Body of pancreas (tissue), 4 donors: ENCODE data around the gene IGLL5. TPM values are rescaled to one million over a fixed set of nuclear protein-coding genes. Genes with fewer than 3 reads are reported as not detected.

Experiments used
- ATAC-seq: fragments of 150-250 bp; one replicate; pipeline ENCODE4 v1.9.1; 2016
- DNase-seq, 4 donors: peaks; one replicate each; pipeline ENCODE4 v3.0.0-alpha.2; 2019
- H3K27ac ChIP-seq, 4 donors: fragments of 200-600 bp; sonication (generic); 1 replicate in 3 of 4; 2 replicates in 1 of 4; pipeline versions ENCODE4 v1.5.1 to v1.6.1; 2016 to 2019; ENCODE audit warnings: mild to moderate bottlenecking in 1 of 4, mixed read lengths in 1 of 4, moderate library complexity in 1 of 4
- H3K27me3 ChIP-seq, 2 donors: fragments of 200-600 bp; sonication (generic); one replicate each; pipeline ENCODE4 v1.6.0; 2016; ENCODE audit warnings: mild to moderate bottlenecking in 1 of 2
- H3K36me3 ChIP-seq, 2 donors: fragments of 200-600 bp; sonication (generic); replicated peaks in 1 of 2; 2 replicates each; pipeline ENCODE4 v1.5.1; 2016; ENCODE audit warnings: low read depth in 2 of 2; ENCODE audit not compliant: insufficient read depth in 1 of 2
- H3K4me1 ChIP-seq: fragments of 200-600 bp; sonication (generic); one replicate; pipeline ENCODE4 v1.6.0; 2016
- H3K4me3 ChIP-seq, 2 donors: fragments of 200-600 bp; sonication (generic); 1 replicate in 1 of 2; 2 replicates in 1 of 2; pipeline ENCODE4 v1.5.1; 2016 to 2019
- H3K9me3 ChIP-seq, 3 donors: fragments of 200-600 bp; sonication (generic); 1 replicate in 2 of 3; 2 replicates in 1 of 3; pipeline ENCODE4 v1.5.1; 2016
- CTCF ChIP-seq, 7 experiments: fragments of 450-650 bp in 4 of 7; fragments of 200-600 bp in 3 of 7; sonication (generic) in 3 of 7; IDR thresholded peaks; one replicate each; pipeline ENCODE4 v1.5.1; 2016 to 2019; ENCODE audit warnings: antibody characterized with exemption in 7 of 7
- POLR2A ChIP-seq, 3 donors: fragments of 450-650 bp; IDR thresholded peaks; one replicate each; pipeline ENCODE4 v1.6.1; 2016; ENCODE audit warnings: antibody characterized with exemption in 3 of 3, mild to moderate bottlenecking in 2 of 3
- WGBS, 2 donors: methylation state at CpG; one replicate each; pipeline ENCODE4 v1.1.5; 2017; 5-methylcytosine and 5-hydroxymethylcytosine counted together
- intact Hi-C: fragments of 100-400 bp; cut with DNase I; formaldehyde crosslinking; loops from one replicate; pipeline ENCODE4 v1.15.1; 2023
- total RNA-seq, 2 donors: library from RNA; depleted of rRNA; stranded (reverse); fragments of >200 nt; gene quantifications; one replicate each; pipeline ENCODE4 v1.1.0, GENCODE V29; 2016

IGLL5 gene
- total RNA-seq, 2 donors from 2014 or later: 3.4 to 5.3 TPM

- intact Hi-C loops: no loop called here
Measured at GRCh38 chr22:22893891-22894739, 6.5 kb downstream of the IGLL5 start.

GRCh38 chr22:22894740-22895731 is 7.4 kb downstream of the IGLL5 start:
- Histone ChIP-seq H3K27me3 (peaks cover 0 to 4% of the 10 kb centered on the region in 2 donors), H3K27ac (no peak overlapping the region), H3K36me3 (no peaks in the 10 kb centered on the region), H3K9me3 (no peaks in the 10 kb centered on the region), H3K4me3 (no peak overlapping the region), H3K4me1 (no peaks in the 10 kb centered on the region)
- TF ChIP-seq POLR2A (IDR thresholded peaks at IDR 0.05): no peak
- TF ChIP-seq CTCF (IDR thresholded peaks at IDR 0.05): no peak
- DNase-seq (no peak), ATAC-seq (no peak)
- intact Hi-C loops: no loop called here
- 63 to 69% methylated on average over 15 to 17 of the region's 17 CpGs for WGBS, 2 donors

More at GRCh38 chr22:22893891-22894739, 6.5 kb downstream of the IGLL5 start:
- no peak overlapping the region for H3K4me3 ChIP-seq
- no peaks in the 10 kb centered on the region for H3K36me3 ChIP-seq
- TF ChIP-seq CTCF (IDR thresholded peaks at IDR 0.05): no peak
- TF ChIP-seq POLR2A (IDR thresholded peaks at IDR 0.05): no peak
- 64 to 67% methylated on average over 2 to 7 of the region's 9 CpGs for WGBS, 2 donors
- no peak overlapping the region for H3K27ac ChIP-seq
- DNase-seq: no peak
- peaks cover 0 to 4% of the 10 kb centered on the region in 2 donors for H3K27me3 ChIP-seq
- no peaks in the 10 kb centered on the region for H3K9me3 ChIP-seq
- ATAC-seq: no peak
- H3K4me1 ChIP-seq: no peaks in the 10 kb centered on the region

- Histone ChIP-seq H3K4me1 (no peaks in the 10 kb centered on the region), H3K9me3 (no peaks in the 10 kb centered on the region), H3K4me3 (no peak overlapping the region), H3K27ac (no peak overlapping the region), H3K36me3 (no peaks in the 10 kb centered on the region), H3K27me3 (peaks cover 0 to 4% of the 10 kb centered on the region in 2 donors)
- ATAC-seq: no peak
- DNase-seq: no peak
- intact Hi-C loops: no loop called here
- 52 to 53% methylated on average over 6 of the region's 6 CpGs for WGBS, 2 donors
- TF ChIP-seq CTCF (IDR thresholded peaks at IDR 0.05) (no peak), POLR2A (IDR thresholded peaks at IDR 0.05) (no peak)
Measured at GRCh38 chr22:22895776-22896445, 8.3 kb downstream of the IGLL5 start.

- 65 to 69% methylated on average over 3 of the region's 3 CpGs for WGBS, 2 donors
- H3K4me3 ChIP-seq: no peak overlapping the region
- ATAC-seq (no peak), DNase-seq (no peak)
- no peaks in the 10 kb centered on the region for H3K36me3 ChIP-seq
- H3K27me3 ChIP-seq: peaks cover 0 to 4% of the 10 kb centered on the region in 2 donors
- no peak for TF ChIP-seq POLR2A (IDR thresholded peaks at IDR 0.05)
- TF ChIP-seq CTCF (IDR thresholded peaks at IDR 0.05): no peak
- no peaks in the 10 kb centered on the region for H3K9me3 ChIP-seq
- intact Hi-C loops: no loop called here
- no peaks in the 10 kb centered on the region for H3K4me1 ChIP-seq
- no peak overlapping the region for H3K27ac ChIP-seq
Measured at GRCh38 chr22:22896601-22897000, 9.0 kb downstream of the IGLL5 start.
